ENCODE results near the gene GPR55. TPM values are rescaled to one million over a fixed set of nuclear protein-coding genes. Genes with fewer than 3 reads are reported as not detected.

Gene GPR55
- total RNA-seq, 2 donors from 2014 or later: 3.8 to 8.3 TPM

DNA sequence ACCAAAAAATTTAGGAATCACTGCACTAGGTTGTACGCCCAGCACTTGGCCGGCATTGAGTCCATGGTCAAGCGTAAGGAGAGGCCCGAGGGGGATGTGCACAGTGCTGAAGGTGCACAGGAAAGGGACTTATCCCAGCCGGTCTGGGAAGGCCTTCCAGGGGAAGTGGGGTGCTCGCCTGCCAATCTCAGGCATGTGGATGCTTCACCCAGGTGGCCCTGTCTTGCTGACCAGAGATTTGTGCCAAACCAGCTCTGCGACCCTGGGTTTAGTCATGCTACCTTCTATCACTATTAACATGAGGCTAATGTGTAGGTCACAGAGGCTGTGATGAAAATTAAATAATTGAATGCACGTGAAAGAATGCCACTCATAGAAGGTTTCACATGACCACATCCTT is 62.0 kb downstream of the GPR55 start:
- Mint-ChIP-seq H3K27ac (no peak overlapping the region), H3K27me3 (peaks cover 11% of the 10 kb centered on the region), H3K4me3 (peak overlapping the region; percentile 96), H3K4me1 (peaks cover 31% of the 10 kb centered on the region), H3K36me3 (ENCODE audit: low read depth) (peaks cover 3% of the 10 kb centered on the region)
- DNase-seq (no peak), ATAC-seq (no peak)
- no peaks in the 10 kb centered on the region for H3K9me3 ChIP-seq (ENCODE audit: control insufficient read depth, low read length, poor library complexity, severe bottlenecking)

DNA sequence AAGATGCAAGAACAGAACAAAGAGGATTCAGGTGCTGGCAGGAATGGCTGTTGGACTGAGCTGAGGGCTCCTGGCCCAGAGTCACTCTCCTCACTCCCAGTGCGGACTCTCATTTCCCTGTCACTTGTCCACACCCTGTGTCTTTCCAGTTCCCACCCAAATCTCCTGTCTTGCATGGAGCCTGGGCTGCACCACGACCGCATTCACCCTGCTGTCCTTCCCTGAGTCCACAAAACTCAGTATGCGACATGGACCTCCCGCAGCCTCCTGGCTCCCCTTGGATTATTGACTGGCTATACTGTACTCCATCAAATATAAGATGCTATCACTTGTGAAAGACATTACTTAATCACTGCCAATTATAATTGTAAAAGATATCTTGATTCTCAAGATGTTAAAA is 62.8 kb downstream of the GPR55 start:
- H3K36me3 Mint-ChIP-seq (ENCODE audit: low read depth): peaks cover 4% of the 10 kb centered on the region
- peak overlapping the region; percentile 75 for H3K27ac Mint-ChIP-seq
- peaks cover 19% of the 10 kb centered on the region for H3K27me3 Mint-ChIP-seq
- DNase-seq (no peak), ATAC-seq (no peak)
- no peaks in the 10 kb centered on the region for H3K9me3 ChIP-seq (ENCODE audit: control insufficient read depth, low read length, poor library complexity, severe bottlenecking)
- H3K4me1 Mint-ChIP-seq: peaks cover 31% of the 10 kb centered on the region
- H3K4me3 Mint-ChIP-seq: no peak overlapping the region

DNA sequence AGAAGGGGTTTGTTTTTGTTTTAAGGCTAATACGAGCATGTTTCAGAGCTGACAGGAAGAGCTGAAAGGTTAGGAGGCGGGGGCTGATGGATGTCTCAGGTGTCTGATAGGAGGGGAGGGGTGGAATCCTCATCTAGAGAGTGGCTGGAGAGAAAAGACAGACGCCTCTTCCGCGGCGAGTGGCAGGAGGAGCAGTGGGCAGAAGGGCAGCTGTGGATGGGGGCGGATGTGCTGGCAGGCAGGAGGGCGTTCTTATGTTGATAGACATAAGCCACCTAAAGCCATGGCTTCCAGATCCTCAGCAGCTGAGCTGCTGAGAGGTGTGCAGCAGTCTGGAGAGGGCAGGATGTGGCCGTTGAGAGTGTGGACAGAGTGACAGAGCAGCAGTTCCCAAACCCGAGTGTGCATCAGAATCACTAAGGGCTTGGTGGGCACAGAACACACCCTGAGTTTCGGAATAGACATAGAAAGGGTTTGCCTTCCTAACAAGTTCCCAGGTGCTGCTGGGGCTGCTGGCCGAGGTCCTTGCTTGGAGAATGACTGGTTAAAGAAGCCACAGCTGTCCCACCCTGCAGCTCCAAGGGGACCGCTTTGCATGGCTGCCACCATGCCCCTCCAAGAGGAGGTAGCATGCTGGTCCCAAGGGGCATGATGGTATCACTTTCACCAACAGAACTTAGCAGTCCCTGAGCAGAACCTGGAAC is 63.3 kb downstream of the GPR55 start:
- Mint-ChIP-seq H3K27me3 (peaks cover 25% of the 10 kb centered on the region), H3K27ac (peak overlapping the region; percentile 75), H3K4me3 (no peak overlapping the region), H3K4me1 (peaks cover 25% of the 10 kb centered on the region), H3K36me3 (ENCODE audit: low read depth) (peaks cover 4% of the 10 kb centered on the region)
- DNase-seq (no peak), ATAC-seq (no peak)
- no peaks in the 10 kb centered on the region for H3K9me3 ChIP-seq (ENCODE audit: control insufficient read depth, low read length, poor library complexity, severe bottlenecking)

Other genes with a start within 250 kb of the GPR55 start
- gene CAB39, start 212.4 kb downstream of the GPR55 start, total RNA-seq: 10 to 100 TPM; 82.3 to 89.8 TPM
- gene ITM2C, start 60.3 kb downstream of the GPR55 start, total RNA-seq: 10 to 100 TPM; 15.3 to 18.6 TPM
- gene SPATA3, start 70.9 kb upstream of the GPR55 start, total RNA-seq: not detected
- gene C2orf72, start 112.3 kb upstream of the GPR55 start, total RNA-seq: not detected
- gene PSMD1, start 131.6 kb upstream of the GPR55 start, total RNA-seq: 10 to 100 TPM; 42.8 to 43.5 TPM
- gene HTR2B, start 199.8 kb upstream of the GPR55 start, total RNA-seq: not detected

Data from T-helper 17 cell (primary cell).